HepG2 (cell line): ENCODE data around the gene ARMH2. TPM values are rescaled to one million over a fixed set of nuclear protein-coding genes. Genes with fewer than 3 reads are reported as not detected.

Experiments
- CENPT ChIP-seq: sonication (generic); formaldehyde crosslinking; IDR thresholded peaks from 2 replicates; pipeline ENCODE4 v1.8.0; 2022; ENCODE audit warnings: low read depth, mild to moderate bottlenecking, moderate library complexity, missing genetic modification reagents
- E2F5 ChIP-seq: sonication (generic); formaldehyde crosslinking; conservative IDR thresholded peaks from 2 replicates; pipeline ENCODE4 v1.4.0; 2020; ENCODE audit warnings: missing genetic modification reagents
- IKZF5 ChIP-seq: IDR thresholded peaks from 2 replicates; pipeline ENCODE4 v1.6.1; 2018; ENCODE audit warnings: missing genetic modification reagents, mild to moderate bottlenecking, missing compliant biosample characterization
- MATR3 ChIP-seq: sonication (generic); formaldehyde crosslinking; IDR thresholded peaks from 2 replicates; pipeline ENCODE4 v1.4.0; 2020; ENCODE audit warnings: missing genetic modification reagents
- MEIS2 ChIP-seq: sonication (generic); formaldehyde crosslinking; IDR thresholded peaks from 2 replicates; pipeline ENCODE4 v1.9.0; 2021; ENCODE audit warnings: mild to moderate bottlenecking, missing genetic modification reagents
- MTF1 ChIP-seq: sonication (generic); formaldehyde crosslinking; IDR thresholded peaks from 2 replicates; pipeline ENCODE4 v1.5.0; 2020; ENCODE audit warnings: missing genetic modification reagents
- MXD4 ChIP-seq: IDR thresholded peaks from 2 replicates; pipeline ENCODE4 v1.6.1; 2016; ENCODE audit warnings: mild to moderate bottlenecking, missing biosample characterization, missing genetic modification reagents
- NCOR1 ChIP-seq: fragments of 200-600 bp; sonication (generic); IDR thresholded peaks from 2 replicates; pipeline ENCODE4 v1.7.0; 2017; ENCODE audit warnings: antibody characterized with exemption, low read length, borderline replicate concordance
- NR3C1 ChIP-seq: sonication (generic); formaldehyde crosslinking; IDR thresholded peaks from 2 replicates; pipeline ENCODE4 v1.4.0; 2020; ENCODE audit warnings: missing genetic modification reagents
- PBX3 ChIP-seq: sonication (generic); formaldehyde crosslinking; IDR thresholded peaks from 2 replicates; pipeline ENCODE4 v1.8.1; 2023; ENCODE audit warnings: missing genetic modification reagents, inconsistent platforms, borderline replicate concordance
- POLR2G ChIP-seq: fragments of 200-400 bp; formaldehyde crosslinking; IDR thresholded peaks from 2 replicates; pipeline ENCODE4 v1.6.1; 2018; ENCODE audit warnings: mild to moderate bottlenecking, low read depth, low read length, moderate library complexity
- RXRB ChIP-seq: IDR thresholded peaks from 2 replicates; pipeline ENCODE4 v1.6.1; 2016; ENCODE audit warnings: borderline replicate concordance, missing genetic modification reagents, missing compliant biosample characterization
- SKIL ChIP-seq: sonication (generic); formaldehyde crosslinking; IDR thresholded peaks from 2 replicates; pipeline ENCODE4 v1.8.0; 2022; ENCODE audit warnings: missing genetic modification reagents, mild to moderate bottlenecking, moderate library complexity, borderline replicate concordance
- SYNCRIP ChIP-seq: fragments of 200-400 bp; formaldehyde crosslinking; IDR thresholded peaks from 2 replicates; pipeline ENCODE4 v1.6.1; 2018; ENCODE audit warnings: mild to moderate bottlenecking, low read depth, low read length; ENCODE audit not compliant: insufficient read depth
- ZBTB14 ChIP-seq: sonication (generic); formaldehyde crosslinking; IDR thresholded peaks from 2 replicates; pipeline ENCODE4 v1.4.0; 2020; ENCODE audit warnings: missing genetic modification reagents
- ZMYM3 ChIP-seq: sonication (generic); formaldehyde crosslinking; IDR thresholded peaks from 2 replicates; pipeline ENCODE4 v1.5.1; 2020; ENCODE audit warnings: mild to moderate bottlenecking, missing genetic modification reagents
- ZNF234 ChIP-seq: sonication (generic); formaldehyde crosslinking; conservative IDR thresholded peaks from 2 replicates; pipeline ENCODE4 v1.5.1; 2020; ENCODE audit warnings: mild to moderate bottlenecking, missing genetic modification reagents
- ZNF326 ChIP-seq: sonication (generic); formaldehyde crosslinking; IDR thresholded peaks from 2 replicates; pipeline ENCODE4 v1.4.0; 2020; ENCODE audit warnings: missing genetic modification reagents, borderline replicate concordance
- ZNF496 ChIP-seq: sonication (generic); formaldehyde crosslinking; IDR thresholded peaks from 2 replicates; pipeline ENCODE4 v1.8.1; 2023; ENCODE audit warnings: mild to moderate bottlenecking, moderate library complexity, missing genetic modification reagents; ENCODE audit not compliant: insufficient replicate concordance
- ZNF567 ChIP-seq: sonication (generic); formaldehyde crosslinking; IDR thresholded peaks from 2 replicates; pipeline ENCODE4 v1.8.1; 2023; ENCODE audit warnings: mild to moderate bottlenecking, missing genetic modification reagents, borderline replicate concordance
- ZNF674 ChIP-seq: sonication (generic); formaldehyde crosslinking; IDR thresholded peaks from 2 replicates; pipeline ENCODE4 v1.5.0; 2020; ENCODE audit warnings: low read depth, mild to moderate bottlenecking, missing genetic modification reagents
- ZNF709 ChIP-seq: sonication (generic); formaldehyde crosslinking; IDR thresholded peaks from 2 replicates; pipeline ENCODE4 v1.5.0; 2020; ENCODE audit warnings: mild to moderate bottlenecking, missing genetic modification reagents
- ZNF891 ChIP-seq: sonication (generic); formaldehyde crosslinking; IDR thresholded peaks from 2 replicates; pipeline ENCODE4 v1.5.0; 2020; ENCODE audit warnings: mild to moderate bottlenecking, missing genetic modification reagents
- ZSCAN29 ChIP-seq: sonication (generic); formaldehyde crosslinking; conservative IDR thresholded peaks from 2 replicates; pipeline ENCODE4 v1.4.0; 2020; ENCODE audit warnings: mild to moderate bottlenecking, missing genetic modification reagents
- polyA plus RNA-seq, 8 experiments: library from polyadenylated mRNA; depleted of rRNA in 3 of 8; stranded (reverse) in 7 of 8; unstranded in 1 of 8; fragments of >200 nt; fragmentation: Illumina TruSeq in 4 of 8; extraction: Trizol in 4 of 8; gene quantifications; 2 replicates each; pipeline versions ENCODE4 v1.2.1 to v1.2.3, GENCODE V29; 2011 to 2016; ENCODE audit warnings: low read depth in 4 of 8, missing spikeins in 1 of 8, mixed read lengths in 1 of 8; ENCODE audit not compliant: insufficient read depth in 1 of 8
- total RNA-seq, 5 experiments: library from RNA; depleted of rRNA; stranded (reverse); fragments of >200 nt; fragmentation: Illumina TruSeq; extraction: Trizol; gene quantifications; 2 replicates each; pipeline ENCODE4 v1.2.3, GENCODE V29; 2016; ENCODE audit warnings: low read depth in 1 of 5

The ARMH2 gene
- total and polyA plus RNA-seq, 2 of the 13 experiments (the other 11 are each of a cell fraction or from before 2014, with no cell fraction given) = not detected

GRCh38 chr6:24802271-24803059, 3.7 kb upstream of the ARMH2 start (continued):
- peak; percentile 56; the same call in 1 of the 2 replicates for TF ChIP-seq ZMYM3
- TF ChIP-seq NR3C1 (CRISPR knock-in tag) = no peak
- no peak for TF ChIP-seq ZNF496 (CRISPR knock-in tag)
- TF ChIP-seq ZNF674 (CRISPR knock-in tag) = no peak
- no peak for TF ChIP-seq SKIL (CRISPR knock-in tag)
- no peak for TF ChIP-seq MATR3 (CRISPR knock-in tag)
- no peak for TF ChIP-seq ZNF891 (CRISPR knock-in tag)
- TF ChIP-seq ZNF567 (CRISPR knock-in tag) = no peak
- 0 out of 2 replicates have a peak, but pooled peaks have one; percentile 29 for TF ChIP-seq MEIS2 (CRISPR knock-in tag)
- TF ChIP-seq IKZF5 = no peak
- TF ChIP-seq ZNF709 = no peak
- no peak for TF ChIP-seq MXD4
- peak; percentile 80; the same call in 1 of the 2 replicates for TF ChIP-seq ZSCAN29 (CRISPR knock-in tag)
- TF ChIP-seq SYNCRIP = no peak
- TF ChIP-seq POLR2G = no peak
- no peak for TF ChIP-seq E2F5 (CRISPR knock-in tag)
- TF ChIP-seq CENPT (CRISPR knock-in tag) = no peak
- no peak for TF ChIP-seq MTF1 (CRISPR knock-in tag)
- no peak for TF ChIP-seq NCOR1
- peak; percentile 27; the same call in 1 of the 2 replicates for TF ChIP-seq RXRB (CRISPR knock-in tag)
- TF ChIP-seq PBX3 (CRISPR knock-in tag) = no peak
- TF ChIP-seq ZBTB14 (CRISPR knock-in tag) = no peak
- no peak for TF ChIP-seq ZNF234 (CRISPR knock-in tag)
- no peak for TF ChIP-seq ZNF326 (CRISPR knock-in tag)
